ENCODE measurements around the gene ITPK1.
A peak's percentile ranks its signal among the peaks of the same experiment; 100 is the strongest.

The ITPK1 gene

GRCh38 chr14:93041830-93042229 is 73.9 kb downstream of the ITPK1 start:
- DNase-seq (no peak), ATAC-seq (no peak)

- DNase-seq (no peak), ATAC-seq (no peak)
These were observed 74.7 kb downstream of the ITPK1 start for GRCh38 chr14:93040982-93041381.

- ATAC-seq (no peak), DNase-seq (no peak)
These were observed 75.3 kb downstream of the ITPK1 start for GRCh38 chr14:93040443-93040842.

- DNase-seq (no peak), ATAC-seq (no peak)
These were observed 75.9 kb downstream of the ITPK1 start for GRCh38 chr14:93039649-93040315.

- ATAC-seq, result no peak
- DNase-seq, result no peak
These were observed 78.4 kb downstream of the ITPK1 start for GRCh38 chr14:93037351-93037750.

- DNase-seq (no peak), ATAC-seq (no peak)
These were observed 78.9 kb downstream of the ITPK1 start for GRCh38 chr14:93036652-93037345.

GRCh38 chr14:93035917-93036651 is 79.6 kb downstream of the ITPK1 start:
- no peak for ATAC-seq
- no peak for DNase-seq

GRCh38 chr14:93035585-93035916 is 80.2 kb downstream of the ITPK1 start:
- ATAC-seq (no peak), DNase-seq (no peak)

GRCh38 chr14:93034671-93034994 is 81.1 kb downstream of the ITPK1 start:
- peak; percentile 6 for ATAC-seq
- no peak for DNase-seq

- DNase-seq (peak; percentile 69), ATAC-seq (peak; percentile 88)
These were observed 81.6 kb downstream of the ITPK1 start for GRCh38 chr14:93033983-93034670.

GRCh38 chr14:93033084-93033982 is 82.4 kb downstream of the ITPK1 start:
- DNase-seq, result no peak
- ATAC-seq, result peak; percentile 11

GRCh38 chr14:93032421-93032936 is 83.2 kb downstream of the ITPK1 start:
- ATAC-seq, result no peak
- no peak for DNase-seq

- DNase-seq (no peak), ATAC-seq (no peak)
These were observed 84.0 kb downstream of the ITPK1 start for GRCh38 chr14:93031505-93032315.

- ATAC-seq, result no peak
- DNase-seq, result no peak
These were observed 85.0 kb downstream of the ITPK1 start for GRCh38 chr14:93030761-93031160.

- DNase-seq (no peak), ATAC-seq (no peak)
These were observed 85.7 kb downstream of the ITPK1 start for GRCh38 chr14:93029911-93030508.

- DNase-seq, result no peak
- ATAC-seq, result no peak
These were observed 86.3 kb downstream of the ITPK1 start for GRCh38 chr14:93029417-93029816.

- DNase-seq, result no peak
- no peak for ATAC-seq
These were observed 87.0 kb downstream of the ITPK1 start for GRCh38 chr14:93028724-93029076.

- ATAC-seq (no peak), DNase-seq (no peak)
These were observed 87.7 kb downstream of the ITPK1 start for GRCh38 chr14:93027810-93028723.

GRCh38 chr14:93026339-93026738 is 89.4 kb downstream of the ITPK1 start:
- no peak for ATAC-seq

More at GRCh38 chr14:93026339-93026738, 89.4 kb downstream of the ITPK1 start:
- DNase-seq, result no peak

All from stimulated activated naive CD8-positive, alpha-beta T cell treated with anti-CD3 and anti-CD28 coated beads, Interleukin-15, Interleukin-2, amounts not matched to agents 100 U/mL and 50 U/mL, for 24 hours (primary cell).